Activated naive CD4-positive, alpha-beta T cell treated with anti-CD3 and anti-CD28 coated beads, Interleukin-2, amount 10 ng/mL, durations not matched to agents 7 days and 5 days (primary cell): ENCODE data around the gene SCGN.
"Not testable (repeated sequence)": the region's sequence is repeated elsewhere in the genome, so short reads cannot be mapped to it uniquely, and the experiment has no call there.

ENCODE experiments used
- CTCF ChIA-PET: fragments of 350-600 bp; sonication (Branson Sonifier 250); formaldehyde crosslinking; loops from one replicate; lab custom pipeline; 2021; ENCODE audit warnings: antibody characterized with exemption; lab: Charles Lee
- DNase-seq: peaks from one replicate; pipeline ENCODE4 v3.0.0-alpha.2; 2020
- H3K27ac Mint-ChIP-seq: one replicate; pipeline ENCODE4 v1.8.0; 2021; ENCODE audit warnings: mild to moderate bottlenecking, moderate library complexity, mixed read lengths
- H3K27me3 Mint-ChIP-seq: one replicate; pipeline ENCODE4 v1.8.0; 2021; ENCODE audit warnings: mild to moderate bottlenecking, mixed read lengths
- H3K36me3 Mint-ChIP-seq: one replicate; pipeline ENCODE4 v1.8.0; 2021; ENCODE audit warnings: mixed read lengths
- H3K4me1 Mint-ChIP-seq: one replicate; pipeline ENCODE4 v1.8.0; 2021; ENCODE audit warnings: mixed read lengths
- H3K4me3 Mint-ChIP-seq: one replicate; pipeline ENCODE4 v1.8.0; 2021; ENCODE audit warnings: mild to moderate bottlenecking, moderate library complexity, mixed read lengths
- H3K9me3 Mint-ChIP-seq: one replicate; pipeline ENCODE4 v1.8.0; 2021; ENCODE audit warnings: mixed read lengths

SCGN gene

GRCh38 chr6:25745836-25746235 lies 93.8 kb downstream of the SCGN start:
- Mint-ChIP-seq H3K36me3 (no peaks in the 10 kb centered on the region), H3K4me1 (no peaks in the 10 kb centered on the region), H3K27ac (no peak overlapping the region), H3K27me3 (peaks cover 7% of the 10 kb centered on the region), H3K9me3 (peaks cover 4% of the 10 kb centered on the region), H3K4me3 (no peak overlapping the region)
- CTCF ChIA-PET, result interaction anchor here (1.1 kb wide), 1 partner anchor 11 kb away, joined by 3 read pairs; no protein-coding TSS in a partner anchor
- no peak for DNase-seq

GRCh38 chr6:25746968-25747367 lies 95.0 kb downstream of the SCGN start:
- Mint-ChIP-seq H3K9me3 (peaks cover 1% of the 10 kb centered on the region), H3K27me3 (peaks cover 7% of the 10 kb centered on the region), H3K4me3 (no peak overlapping the region), H3K36me3 (no peaks in the 10 kb centered on the region), H3K4me1 (no peaks in the 10 kb centered on the region), H3K27ac (no peak overlapping the region)
- no peak for DNase-seq
- CTCF ChIA-PET, result interaction anchor here (0.8 to 1.0 kb wide), 2 partner anchors 29 to 33 kb away, joined by 3 read pairs; no protein-coding TSS in a partner anchor

GRCh38 chr6:25747477-25747876 lies 95.5 kb downstream of the SCGN start:
- Mint-ChIP-seq H3K4me1 (no peaks in the 10 kb centered on the region), H3K27me3 (peaks cover 7% of the 10 kb centered on the region), H3K4me3 (no peak overlapping the region), H3K9me3 (no peaks in the 10 kb centered on the region), H3K36me3 (no peaks in the 10 kb centered on the region), H3K27ac (no peak overlapping the region)
- no peak for DNase-seq
- CTCF ChIA-PET, result interaction anchor here (0.8 to 1.0 kb wide), 2 partner anchors 29 to 32 kb away, joined by 3 read pairs; no protein-coding TSS in a partner anchor

- CTCF ChIA-PET, result no interaction called here
- Mint-ChIP-seq H3K27me3 (peaks cover 7% of the 10 kb centered on the region), H3K9me3 (no peaks in the 10 kb centered on the region), H3K27ac (no peak overlapping the region), H3K4me3 (no peak overlapping the region), H3K4me1 (no peaks in the 10 kb centered on the region), H3K36me3 (no peaks in the 10 kb centered on the region)
- DNase-seq, result no peak
These were observed 96.0 kb downstream of the SCGN start for GRCh38 chr6:25748049-25748448.

- H3K4me3 Mint-ChIP-seq, H3K9me3 Mint-ChIP-seq, CTCF ChIA-PET, DNase-seq, H3K27ac Mint-ChIP-seq, H3K36me3 Mint-ChIP-seq, H3K4me1 Mint-ChIP-seq: not testable (repeated sequence)
- H3K27me3 Mint-ChIP-seq, result peaks cover 11% of the 10 kb centered on the region
These were observed 96.8 kb downstream of the SCGN start for GRCh38 chr6:25748601-25749517.

- H3K9me3 Mint-ChIP-seq, result no peaks in the 10 kb centered on the region
- no peaks in the 10 kb centered on the region for H3K4me1 Mint-ChIP-seq
- H3K27ac Mint-ChIP-seq, result no peak overlapping the region
- no peak for DNase-seq
- CTCF ChIA-PET, result no interaction called here
- no peaks in the 10 kb centered on the region for H3K36me3 Mint-ChIP-seq
- H3K4me3 Mint-ChIP-seq, result no peak overlapping the region
- H3K27me3 Mint-ChIP-seq, result peaks cover 13% of the 10 kb centered on the region
These were observed 97.8 kb downstream of the SCGN start for GRCh38 chr6:25749837-25750236.

- Mint-ChIP-seq H3K27ac (no peak overlapping the region), H3K4me3 (no peak overlapping the region), H3K9me3 (no peaks in the 10 kb centered on the region), H3K27me3 (peaks cover 17% of the 10 kb centered on the region), H3K4me1 (no peaks in the 10 kb centered on the region), H3K36me3 (no peaks in the 10 kb centered on the region)
- CTCF ChIA-PET, result no interaction called here
- DNase-seq, result no peak
These were observed 98.9 kb downstream of the SCGN start for GRCh38 chr6:25750906-25751305.
